ENCODE measurements around the gene UMAD1.

UMAD1 gene

DNA sequence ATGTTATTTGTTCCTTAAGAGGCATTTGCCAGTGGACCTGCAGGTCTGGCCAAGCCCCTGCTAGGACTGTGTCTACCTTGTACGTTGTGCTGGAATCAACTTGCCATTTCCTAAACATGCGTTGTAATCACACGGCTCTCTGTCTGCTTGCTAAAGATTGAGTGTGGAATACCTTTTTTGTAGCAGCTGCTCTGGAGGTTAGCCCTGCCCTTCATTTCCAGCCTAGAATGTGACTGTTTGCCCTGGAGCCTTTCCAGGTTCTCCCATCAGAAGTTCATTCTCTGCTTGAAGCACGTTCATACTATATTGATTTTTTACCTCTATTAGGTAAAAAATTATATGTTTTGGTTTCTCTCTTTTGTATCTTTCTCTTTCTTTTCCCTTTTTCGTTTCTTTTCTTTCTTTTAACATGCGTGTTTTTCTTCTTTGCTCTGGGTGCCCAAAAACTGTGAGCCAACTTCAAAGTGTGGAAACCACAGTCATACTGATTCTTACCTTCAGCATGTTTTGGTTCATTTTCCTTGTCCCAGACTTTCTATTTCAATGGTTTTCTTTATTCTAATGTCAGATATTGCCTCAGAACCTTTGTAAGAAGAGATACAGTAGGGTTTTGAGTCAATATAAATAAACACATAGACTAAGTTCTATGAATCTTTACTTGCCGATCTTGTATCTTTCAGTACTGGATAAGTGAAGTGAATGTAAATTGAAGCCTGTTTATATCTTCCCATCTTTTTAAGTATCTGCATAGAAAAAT lies 189.7 kb downstream of the UMAD1 start:
- no peak for DNase-seq (ENCODE audit: low spot score)

DNA sequence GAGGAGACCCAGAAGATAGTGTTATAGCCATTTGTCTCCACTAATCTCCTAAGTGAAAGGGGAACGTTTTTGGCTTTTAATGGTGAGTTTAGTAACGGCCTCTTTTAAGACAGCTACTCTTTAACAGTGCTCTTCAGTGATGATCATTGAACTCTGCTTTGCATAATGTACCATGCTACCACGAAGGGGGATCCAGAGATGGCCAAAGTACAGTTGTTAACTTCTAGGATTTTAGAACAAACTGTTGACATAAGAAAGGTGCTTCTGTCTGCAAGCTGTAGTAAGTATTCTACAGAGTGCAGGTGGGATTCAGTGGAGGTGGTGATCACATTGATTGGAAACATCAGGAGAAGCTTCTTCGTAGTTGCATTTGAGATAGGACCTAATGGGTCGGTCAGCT lies 192.0 kb downstream of the UMAD1 start:
- no peak for DNase-seq (ENCODE audit: low spot score)

DNA sequence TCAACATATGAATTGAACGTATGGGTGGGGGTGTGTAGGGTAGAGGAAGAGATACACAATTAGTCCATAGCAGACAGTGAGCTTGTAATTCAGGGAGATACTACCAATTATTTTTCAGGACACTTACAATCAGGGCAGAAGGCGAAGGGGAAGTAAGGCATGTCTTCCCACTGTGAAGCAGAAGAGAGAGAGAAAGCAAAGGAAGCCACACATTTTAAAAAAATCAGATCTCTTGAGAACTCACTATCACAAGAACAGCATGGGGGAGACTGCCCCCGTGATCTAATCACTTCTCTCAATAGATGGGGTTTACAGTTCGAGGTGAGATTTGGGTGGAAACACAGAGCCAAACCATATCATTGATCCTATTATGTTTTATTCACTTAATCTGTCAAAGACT lies 194.2 kb downstream of the UMAD1 start:
- DNase-seq (ENCODE audit: low spot score) = no peak

GRCh38 chr7:7841027-7841426 lies 200.5 kb downstream of the UMAD1 start:
- no peak for DNase-seq (ENCODE audit: low spot score)

- DNase-seq (ENCODE audit: low spot score) = no peak
These were observed 202.7 kb downstream of the UMAD1 start for GRCh38 chr7:7843240-7843639.

GRCh38 chr7:7843972-7844371 lies 203.4 kb downstream of the UMAD1 start:
- no peak for DNase-seq (ENCODE audit: low spot score)

DNA sequence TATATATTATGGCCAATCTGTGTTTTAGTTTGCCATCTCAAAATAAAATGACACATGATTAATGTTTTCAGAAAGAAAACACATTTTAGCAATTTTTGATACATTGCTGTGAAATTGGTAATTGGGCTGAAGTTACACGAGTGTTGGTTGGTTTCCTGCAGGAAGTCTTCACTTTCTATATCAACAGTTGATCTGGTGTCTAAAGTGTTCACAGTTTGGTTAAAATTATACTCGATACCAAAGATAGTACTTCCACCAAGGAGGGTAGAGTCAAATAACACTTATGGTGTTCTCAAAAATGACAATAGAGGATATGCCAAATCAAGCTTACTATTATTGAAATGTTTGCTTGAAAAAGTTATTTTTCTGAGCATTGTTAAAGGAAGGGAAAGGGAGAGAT lies 207.7 kb downstream of the UMAD1 start:
- DNase-seq (ENCODE audit: low spot score) = no peak

DNA sequence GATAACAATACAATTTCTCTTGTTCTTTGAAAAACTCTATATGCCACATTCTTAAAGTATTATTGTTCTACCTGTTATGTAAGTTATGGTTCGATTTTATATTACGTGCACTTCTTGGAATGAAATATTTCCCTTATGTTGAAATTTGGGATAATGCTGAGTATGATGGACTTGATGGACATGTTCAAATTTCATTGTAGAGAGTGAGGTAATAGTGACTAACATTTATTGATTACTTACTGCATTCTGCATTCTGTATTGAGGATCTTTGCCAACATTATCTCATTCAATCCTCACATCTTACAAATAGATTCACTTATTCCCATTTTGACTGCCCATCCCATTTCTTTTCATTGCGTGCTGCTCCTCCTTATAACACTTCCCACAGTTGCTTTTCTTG lies 208.3 kb downstream of the UMAD1 start:
- DNase-seq (ENCODE audit: low spot score) = no peak

DNA sequence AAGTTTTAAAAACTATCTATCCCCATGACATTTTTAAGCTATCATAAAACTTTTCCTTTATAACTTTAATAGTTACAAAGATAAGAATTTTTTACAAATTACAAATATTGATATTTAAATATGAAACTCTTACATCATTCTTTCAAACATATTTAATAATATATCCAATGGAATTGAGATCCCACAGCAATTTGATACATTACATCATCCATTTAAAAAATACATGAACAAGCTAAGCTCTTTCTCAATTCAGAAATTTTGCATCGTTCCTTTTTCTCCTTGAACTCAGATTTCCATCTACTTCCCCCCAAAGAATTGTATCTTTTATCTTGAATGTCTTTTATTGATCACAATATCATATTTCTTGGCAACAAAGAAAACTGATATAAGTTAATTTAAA lies 209.6 kb downstream of the UMAD1 start:
- no peak for DNase-seq (ENCODE audit: low spot score)

DNA sequence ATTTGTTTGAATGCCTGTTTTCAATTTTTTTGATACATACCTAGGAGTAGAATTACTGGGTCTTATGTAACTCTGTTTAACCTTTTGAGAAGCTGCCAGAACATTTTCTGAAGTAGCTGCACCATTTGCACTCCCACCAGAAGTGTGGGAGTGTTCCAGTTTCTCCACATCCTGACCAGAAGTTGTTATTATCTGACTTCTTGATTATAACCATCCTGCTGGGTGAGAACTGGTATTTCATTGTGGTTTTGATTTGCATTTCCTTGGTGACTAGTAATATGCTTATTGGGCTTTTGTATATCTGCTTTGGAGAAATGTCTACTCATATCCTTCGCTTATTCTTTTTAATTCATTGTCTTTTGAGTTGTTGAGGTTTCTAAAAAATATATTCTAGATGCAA lies 210.8 kb downstream of the UMAD1 start:
- DNase-seq (ENCODE audit: low spot score) = no peak

DNA sequence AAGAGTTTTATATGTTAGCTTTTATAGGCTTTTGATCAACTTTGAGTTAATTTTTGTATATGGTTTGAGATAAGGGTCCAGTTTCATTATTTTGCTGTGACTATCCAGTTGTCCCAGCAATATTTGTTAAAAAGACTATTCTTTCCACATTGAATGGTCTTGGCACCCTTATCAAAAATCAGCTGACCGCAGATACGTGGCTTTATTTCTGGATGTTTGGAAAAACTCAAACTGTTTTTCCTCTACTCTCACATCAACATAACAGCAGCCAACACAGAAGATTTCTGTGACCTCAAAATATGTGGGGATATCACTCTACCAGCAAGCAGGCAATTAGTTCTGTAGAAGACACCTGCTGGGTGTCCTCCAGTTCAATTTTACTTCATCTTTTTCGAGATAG lies 211.4 kb downstream of the UMAD1 start:
- no peak for DNase-seq (ENCODE audit: low spot score)

- no peak for DNase-seq (ENCODE audit: low spot score)
These were observed 216.6 kb downstream of the UMAD1 start for GRCh38 chr7:7857143-7857583.

- DNase-seq (ENCODE audit: low spot score) = no peak
These were observed 218.0 kb downstream of the UMAD1 start for GRCh38 chr7:7858559-7858958.

DNA sequence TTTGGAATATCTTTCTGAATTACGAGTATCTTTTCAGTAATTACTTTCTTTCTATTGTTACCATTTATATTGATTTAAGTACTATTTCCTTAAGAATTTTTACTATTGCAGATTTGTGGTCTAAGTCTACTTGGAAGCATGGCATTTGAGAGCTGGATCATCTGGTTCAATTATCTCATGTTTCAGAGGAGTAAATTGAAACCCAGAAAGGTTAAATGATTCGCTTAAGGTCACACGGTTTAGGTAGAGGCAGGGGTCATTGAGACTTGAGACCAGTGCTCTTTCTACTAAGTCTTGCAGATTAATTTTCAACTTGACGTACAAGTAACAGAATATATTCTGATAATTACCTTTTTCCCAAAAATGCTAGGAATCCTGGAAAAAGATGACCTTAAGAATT lies 218.9 kb downstream of the UMAD1 start:
- DNase-seq (ENCODE audit: low spot score) = no peak

GRCh38 chr7:7861211-7861633 lies 220.7 kb downstream of the UMAD1 start:
- no peak for DNase-seq (ENCODE audit: low spot score)

DNA sequence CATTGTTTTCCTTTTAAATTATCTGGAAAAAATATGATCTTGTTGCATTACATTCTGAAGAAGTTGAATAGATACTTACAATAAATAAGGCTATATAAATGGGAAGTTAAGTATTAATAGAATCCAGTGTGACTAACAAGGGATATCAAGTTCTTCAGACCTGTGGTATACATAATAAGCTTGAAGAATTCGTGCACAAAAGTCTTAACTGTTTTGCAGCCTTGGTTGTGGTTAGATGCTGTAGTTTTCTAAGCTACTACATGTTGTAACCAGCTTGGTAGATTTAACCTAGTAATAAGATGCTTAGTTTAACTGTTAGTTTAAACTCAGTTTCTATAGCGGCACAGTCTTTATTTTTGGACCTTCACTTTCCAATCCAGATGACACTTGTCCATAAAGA lies 221.8 kb downstream of the UMAD1 start:
- DNase-seq (ENCODE audit: low spot score) = no peak

- DNase-seq (ENCODE audit: low spot score) = no peak
These were observed 227.5 kb downstream of the UMAD1 start for GRCh38 chr7:7867846-7868571.

GRCh38 chr7:7868572-7868899 lies 228.0 kb downstream of the UMAD1 start:
- no peak for DNase-seq (ENCODE audit: low spot score)

DNA sequence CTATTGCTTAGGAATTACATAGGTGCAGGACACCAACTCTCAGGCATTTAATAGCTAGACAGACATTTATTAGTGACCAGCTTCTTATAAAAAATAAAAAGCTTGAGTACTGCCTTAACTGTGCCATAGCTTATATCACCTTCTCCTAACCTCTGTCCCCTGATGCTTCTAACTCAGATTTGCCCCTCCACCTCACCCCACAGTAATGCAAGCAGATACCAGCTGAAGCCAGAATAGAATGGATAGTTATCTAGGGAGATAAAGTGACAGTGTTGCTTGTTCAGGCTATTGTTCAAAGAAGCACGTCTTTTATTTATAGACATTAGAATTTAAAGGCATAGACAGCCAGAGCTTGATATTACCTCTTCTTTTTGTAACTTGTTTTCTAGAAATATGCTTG lies 228.5 kb downstream of the UMAD1 start:
- DNase-seq (ENCODE audit: low spot score) = no peak

- no peak for DNase-seq (ENCODE audit: low spot score)
These were observed 229.1 kb downstream of the UMAD1 start for GRCh38 chr7:7869651-7870050.

- DNase-seq (ENCODE audit: low spot score) = no peak
These were observed 230.0 kb downstream of the UMAD1 start for GRCh38 chr7:7870555-7870954.

- DNase-seq (ENCODE audit: low spot score) = no peak
These were observed 235.9 kb downstream of the UMAD1 start for GRCh38 chr7:7876419-7876818.

- DNase-seq (ENCODE audit: low spot score) = no peak
These were observed 241.0 kb downstream of the UMAD1 start for GRCh38 chr7:7881581-7881980.

- DNase-seq (ENCODE audit: low spot score) = no peak
These were observed 242.3 kb downstream of the UMAD1 start for GRCh38 chr7:7882888-7883287.

All from left forelimb (tissue), 1 donor.